HCT116 (cell line): ENCODE measurements around the gene NCBP1.

Source experiments
- ELF1 ChIP-seq: IDR thresholded peaks from 2 replicates; pipeline ENCODE4 v1.6.1; 2012; ENCODE audit warnings: low read depth, borderline replicate concordance
- POLR2A ChIP-seq: IDR thresholded peaks from 2 replicates; pipeline ENCODE4 v1.7.0; 2011; ENCODE audit warnings: borderline replicate concordance; ENCODE audit not compliant: insufficient read depth, insufficient read length; ENCODE audit errors: extremely low read depth
- RAD21 ChIP-seq: IDR thresholded peaks from 2 replicates; pipeline ENCODE4 v1.6.1; 2012; ENCODE audit warnings: low read depth, mild to moderate bottlenecking
- SP1 ChIP-seq: IDR thresholded peaks from 2 replicates; pipeline ENCODE4 v1.6.1; 2012; ENCODE audit warnings: low read depth
- ZFX ChIP-seq: fragments of 450-650 bp; IDR thresholded peaks from 2 replicates; pipeline ENCODE4 v1.6.1; 2017
- TF ChIP-seq, protein P1 (sequence below), 3 experiments: fragments of 200-600 bp in 1 of 3; sonication (generic) in 1 of 3; IDR thresholded peaks in 2 of 3; conservative IDR thresholded peaks in 1 of 3; 2 replicates each; pipeline ENCODE4 v1.5.1; 2012 to 2017; ENCODE audit warnings: low read depth in 2 of 3, low read length in 2 of 3, antibody characterized with exemption in 1 of 3, borderline replicate concordance in 1 of 3, control low read depth in 1 of 3, mild to moderate bottlenecking in 1 of 3, mixed read lengths in 1 of 3, mixed run types in 1 of 3, moderate library complexity in 1 of 3; ENCODE audit not compliant: insufficient read depth in 1 of 3

DNA sequence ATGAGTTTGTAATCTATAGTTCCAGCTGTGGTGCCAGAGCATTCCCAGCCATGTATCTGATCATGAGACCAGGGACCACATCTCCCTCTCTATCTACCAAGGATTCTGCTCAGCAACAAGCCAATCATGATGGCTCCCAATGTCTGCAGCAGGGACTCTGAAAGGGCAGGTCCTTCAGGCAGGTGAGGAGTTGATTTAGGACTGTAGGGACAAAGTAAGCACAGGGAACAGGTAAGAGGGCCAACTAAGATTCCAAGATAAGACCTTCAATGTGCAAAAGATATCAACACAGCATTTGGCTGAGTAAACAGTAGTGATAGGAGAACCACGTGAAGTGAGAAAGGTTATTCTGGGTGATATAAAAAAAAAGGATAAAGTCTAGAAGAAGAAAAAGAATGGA, 55.0 kb downstream of the NCBP1 start:
- TF ChIP-seq, protein P1, sequence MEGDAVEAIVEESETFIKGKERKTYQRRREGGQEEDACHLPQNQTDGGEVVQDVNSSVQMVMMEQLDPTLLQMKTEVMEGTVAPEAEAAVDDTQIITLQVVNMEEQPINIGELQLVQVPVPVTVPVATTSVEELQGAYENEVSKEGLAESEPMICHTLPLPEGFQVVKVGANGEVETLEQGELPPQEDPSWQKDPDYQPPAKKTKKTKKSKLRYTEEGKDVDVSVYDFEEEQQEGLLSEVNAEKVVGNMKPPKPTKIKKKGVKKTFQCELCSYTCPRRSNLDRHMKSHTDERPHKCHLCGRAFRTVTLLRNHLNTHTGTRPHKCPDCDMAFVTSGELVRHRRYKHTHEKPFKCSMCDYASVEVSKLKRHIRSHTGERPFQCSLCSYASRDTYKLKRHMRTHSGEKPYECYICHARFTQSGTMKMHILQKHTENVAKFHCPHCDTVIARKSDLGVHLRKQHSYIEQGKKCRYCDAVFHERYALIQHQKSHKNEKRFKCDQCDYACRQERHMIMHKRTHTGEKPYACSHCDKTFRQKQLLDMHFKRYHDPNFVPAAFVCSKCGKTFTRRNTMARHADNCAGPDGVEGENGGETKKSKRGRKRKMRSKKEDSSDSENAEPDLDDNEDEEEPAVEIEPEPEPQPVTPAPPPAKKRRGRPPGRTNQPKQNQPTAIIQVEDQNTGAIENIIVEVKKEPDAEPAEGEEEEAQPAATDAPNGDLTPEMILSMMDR (IDR thresholded peaks at IDR 0.05 in 2 of 3, conservative IDR thresholded peaks at IDR 0.05 in 1 of 3; ENCODE audit: borderline replicate concordance in 1 of 3, insufficient read depth in 1 of 3, low read depth in 2 of 3, low read length in 2 of 3): no peak
- TF ChIP-seq POLR2A (no peak), ELF1 (no peak), ZFX (no peak), RAD21 (no peak), SP1 (no peak)
